Right atrium auricular region (tissue), 2 donors: ENCODE measurements around the gene CBFA2T3. TPM values are rescaled to one million over a fixed set of nuclear protein-coding genes. Genes with fewer than 3 reads are reported as not detected.

ENCODE experiments used
- DNase-seq: peaks from one replicate; pipeline ENCODE4 v3.0.0-alpha.2; 2019; ENCODE audit warnings: low spot score
- H3K27ac ChIP-seq, 2 donors: fragments of 200-600 bp; sonication (generic); 1 replicate in 1 of 2; 2 replicates in 1 of 2; pipeline ENCODE4 v1.5.1; 2016 to 2019
- H3K27me3 ChIP-seq, 2 donors: fragments of 200-600 bp; sonication (generic); one replicate each; pipeline versions ENCODE4 v1.5.1 to v1.6.0; 2017 to 2019
- H3K36me3 ChIP-seq: fragments of 200-600 bp; sonication (generic); one replicate; pipeline ENCODE4 v1.5.1; 2016
- H3K4me1 ChIP-seq, 2 donors: fragments of 200-600 bp; sonication (generic); one replicate each; pipeline versions ENCODE4 v1.5.1 to v1.6.0; 2017 to 2019
- H3K4me3 ChIP-seq, 2 donors: fragments of 200-600 bp; sonication (generic); 1 replicate in 1 of 2; 2 replicates in 1 of 2; pipeline ENCODE4 v1.5.1; 2017 to 2019; ENCODE audit warnings: mild to moderate bottlenecking in 1 of 2, moderate library complexity in 1 of 2
- H3K9me3 ChIP-seq, 2 donors: fragments of 200-600 bp; sonication (generic); one replicate each; pipeline ENCODE4 v1.5.1; 2019
- total RNA-seq, 2 donors: library from RNA; depleted of rRNA; stranded (reverse); fragments of >200 nt; gene quantifications; one replicate each; pipeline ENCODE4 v1.1.0, GENCODE V29; 2016
- TF ChIP-seq, protein P1 (sequence below), 2 donors: fragments of 200-600 bp; sonication (generic); IDR thresholded peaks; one replicate each; pipeline ENCODE4 v1.5.1; 2019; ENCODE audit warnings: antibody characterized with exemption in 2 of 2

Gene CBFA2T3
- total RNA-seq, 2 donors from 2014 or later, result 1.1 to 2.6 TPM

DNA sequence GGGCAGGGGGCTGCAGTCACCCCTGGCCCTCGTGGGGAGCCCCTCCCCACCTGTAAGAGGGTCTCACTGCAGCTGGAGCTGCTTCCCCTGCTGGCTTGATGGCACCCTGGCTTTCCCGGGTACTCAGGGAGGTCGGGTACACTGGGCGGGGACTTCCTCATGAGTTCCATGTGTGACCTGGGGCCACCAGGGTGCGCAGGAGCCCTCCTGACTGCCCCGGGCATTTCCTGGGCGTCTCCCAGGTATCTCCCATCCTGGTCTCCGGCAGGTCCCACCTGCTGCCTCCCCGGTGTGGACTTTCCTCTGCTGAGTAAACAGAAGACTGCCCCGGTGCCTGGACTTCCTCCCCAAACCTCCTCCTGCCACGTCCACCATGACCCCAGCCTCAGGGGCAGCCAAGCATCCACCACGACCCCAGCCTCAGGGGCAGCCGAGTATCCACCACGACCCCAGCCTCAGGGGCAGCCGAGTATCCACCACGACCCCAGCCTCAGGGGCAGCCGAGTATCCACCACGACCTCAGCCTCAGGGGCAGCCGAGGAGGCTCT, 40.9 kb downstream of the CBFA2T3 start:
- peaks cover 0 to 51% of the 10 kb centered on the region in 2 donors for H3K4me1 ChIP-seq
- TF ChIP-seq, protein P1, sequence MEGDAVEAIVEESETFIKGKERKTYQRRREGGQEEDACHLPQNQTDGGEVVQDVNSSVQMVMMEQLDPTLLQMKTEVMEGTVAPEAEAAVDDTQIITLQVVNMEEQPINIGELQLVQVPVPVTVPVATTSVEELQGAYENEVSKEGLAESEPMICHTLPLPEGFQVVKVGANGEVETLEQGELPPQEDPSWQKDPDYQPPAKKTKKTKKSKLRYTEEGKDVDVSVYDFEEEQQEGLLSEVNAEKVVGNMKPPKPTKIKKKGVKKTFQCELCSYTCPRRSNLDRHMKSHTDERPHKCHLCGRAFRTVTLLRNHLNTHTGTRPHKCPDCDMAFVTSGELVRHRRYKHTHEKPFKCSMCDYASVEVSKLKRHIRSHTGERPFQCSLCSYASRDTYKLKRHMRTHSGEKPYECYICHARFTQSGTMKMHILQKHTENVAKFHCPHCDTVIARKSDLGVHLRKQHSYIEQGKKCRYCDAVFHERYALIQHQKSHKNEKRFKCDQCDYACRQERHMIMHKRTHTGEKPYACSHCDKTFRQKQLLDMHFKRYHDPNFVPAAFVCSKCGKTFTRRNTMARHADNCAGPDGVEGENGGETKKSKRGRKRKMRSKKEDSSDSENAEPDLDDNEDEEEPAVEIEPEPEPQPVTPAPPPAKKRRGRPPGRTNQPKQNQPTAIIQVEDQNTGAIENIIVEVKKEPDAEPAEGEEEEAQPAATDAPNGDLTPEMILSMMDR (IDR thresholded peaks at IDR 0.05), result no peak
- no peaks in the 10 kb centered on the region for H3K9me3 ChIP-seq
- no peaks in the 10 kb centered on the region for H3K27me3 ChIP-seq
- H3K27ac ChIP-seq, result peak overlapping the region; percentile 62 to 66
- no peak for DNase-seq
- peak overlapping the region in 1 of 2 donors; percentile 8 for H3K4me3 ChIP-seq
- H3K36me3 ChIP-seq, result no peaks in the 10 kb centered on the region

DNA sequence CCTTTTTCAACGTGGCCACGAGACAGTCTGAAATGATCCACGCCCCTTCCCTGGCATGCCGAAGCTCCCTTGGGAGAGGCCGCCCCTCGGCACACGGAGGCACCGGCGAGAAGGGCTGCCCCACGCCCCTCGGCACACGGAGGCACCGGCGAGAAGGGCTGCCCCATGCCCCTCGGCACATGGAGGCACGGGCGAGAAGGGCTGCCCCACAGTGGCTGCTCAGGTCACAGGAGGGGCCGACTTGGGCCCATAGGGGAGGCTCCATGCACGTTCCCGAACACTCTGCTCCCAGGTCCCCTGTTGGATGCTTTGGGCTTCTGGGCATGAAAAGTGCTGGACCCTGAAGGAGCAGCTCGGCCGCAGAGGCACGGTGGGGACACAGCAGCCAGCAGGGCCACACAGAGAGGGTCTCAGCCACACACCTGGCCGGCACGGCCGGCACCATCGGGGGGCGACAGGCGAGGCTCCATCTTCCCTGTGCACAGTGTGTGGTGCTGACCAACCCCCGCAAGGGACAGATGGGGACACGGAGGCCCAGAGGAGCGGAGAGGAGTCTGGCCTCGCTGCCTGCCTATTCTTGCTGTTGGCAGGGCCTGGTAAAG, 42.8 kb downstream of the CBFA2T3 start:
- TF ChIP-seq, protein P1 (IDR thresholded peaks at IDR 0.05), result no peak
- Histone ChIP-seq H3K27ac (no peak overlapping the region), H3K27me3 (no peaks in the 10 kb centered on the region), H3K4me3 (no peak overlapping the region), H3K4me1 (peaks cover 0 to 38% of the 10 kb centered on the region in 2 donors), H3K36me3 (no peaks in the 10 kb centered on the region), H3K9me3 (no peaks in the 10 kb centered on the region)
- no peak for DNase-seq

DNA sequence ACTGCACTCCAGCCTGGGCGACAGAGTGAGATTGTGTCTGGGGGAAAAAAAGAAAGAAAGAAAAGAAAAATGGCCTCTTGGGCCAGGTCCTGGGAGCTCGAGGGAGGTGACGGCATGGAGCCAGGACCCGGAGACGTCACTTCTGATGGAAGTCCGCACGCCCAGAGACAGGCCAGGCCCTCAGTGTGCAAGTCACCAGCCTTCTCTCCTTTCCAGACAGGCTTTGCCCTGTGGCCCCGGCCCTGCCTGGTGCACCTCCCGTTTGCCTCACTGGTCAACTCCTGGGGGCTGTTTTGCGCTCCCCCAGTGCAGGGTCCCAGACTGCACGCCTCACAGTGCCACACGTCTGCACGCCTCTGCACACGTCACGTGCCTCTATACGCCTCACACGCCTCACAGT, 44.1 kb downstream of the CBFA2T3 start:
- Histone ChIP-seq H3K27me3 (no peaks in the 10 kb centered on the region), H3K27ac (no peak overlapping the region)

GRCh38 chr16:88931936-88932335, 45.1 kb downstream of the CBFA2T3 start:
- Histone ChIP-seq H3K9me3 (no peaks in the 10 kb centered on the region), H3K4me3 (no peak overlapping the region), H3K27ac (no peak overlapping the region), H3K27me3 (no peaks in the 10 kb centered on the region), H3K4me1 (peaks cover 0 to 16% of the 10 kb centered on the region in 2 donors), H3K36me3 (no peaks in the 10 kb centered on the region)
- TF ChIP-seq, protein P1 (IDR thresholded peaks at IDR 0.05), result no peak
- DNase-seq, result no peak

More for the DNA sequence above, 44.1 kb downstream of the CBFA2T3 start:
- no peak for DNase-seq
- Histone ChIP-seq H3K9me3 (no peaks in the 10 kb centered on the region), H3K4me3 (no peak overlapping the region), H3K4me1 (peaks cover 0 to 26% of the 10 kb centered on the region in 2 donors), H3K36me3 (no peaks in the 10 kb centered on the region)
- TF ChIP-seq, protein P1 (IDR thresholded peaks at IDR 0.05), result no peak

GRCh38 chr16:88931373-88931900, 45.6 kb downstream of the CBFA2T3 start:
- no peaks in the 10 kb centered on the region for H3K27me3 ChIP-seq
- no peak overlapping the region for H3K27ac ChIP-seq
- no peak for DNase-seq

More at GRCh38 chr16:88931373-88931900, 45.6 kb downstream of the CBFA2T3 start:
- H3K4me3 ChIP-seq, result no peak overlapping the region
- no peaks in the 10 kb centered on the region for H3K36me3 ChIP-seq
- TF ChIP-seq, protein P1 (IDR thresholded peaks at IDR 0.05), result no peak
- no peaks in the 10 kb centered on the region for H3K9me3 ChIP-seq
- H3K4me1 ChIP-seq, result peaks cover 0 to 14% of the 10 kb centered on the region in 2 donors
